IMR-90 (cell line): ENCODE measurements around the gene PDZRN3. TPM values are rescaled to one million over a fixed set of nuclear protein-coding genes. Genes with fewer than 3 reads are reported as not detected.
A peak's percentile ranks its signal among the peaks of the same experiment; 100 is the strongest.

Experiments used
- ATAC-seq: fragments of 200-7000 bp; cut with Tn5 transposase; 2 replicates; pipeline ENCODE4 v1.9.1; 2020; ENCODE audit warnings: low read depth, mild to moderate bottlenecking, moderate library complexity
- BruUV-seq: library from RNA; stranded (reverse); fragments of 400-500 nt; replicated peaks from 2 replicates; lab custom pipeline; 2021; lab: Mats Ljungman, UMichigan
- CTCF ChIA-PET: fragments of 300-600 bp; formaldehyde crosslinking; extraction: SDS; loops from one replicate; lab custom pipeline; 2021; ENCODE audit warnings: antibody characterized with exemption; lab: Yijun Ruan, JAX
- POLR2A ChIA-PET: fragments of 300-600 bp; sonication (Branson Sonifier 250); formaldehyde crosslinking; loops from one replicate; lab custom pipeline; 2022; ENCODE audit warnings: antibody characterized with exemption; ENCODE audit not compliant: unreplicated experiment; lab: Charles Lee
- DNase-seq: peaks from one replicate; pipeline ENCODE4 v3.0.0; 2013
- H2AFZ ChIP-seq: replicated peaks from 2 replicates; pipeline ENCODE3; 2013; ENCODE audit warnings: low read length, mild to moderate bottlenecking; ENCODE audit not compliant: poor library complexity
- H2AK5ac ChIP-seq: 2 replicates; pipeline ENCODE4 v1.6.1; 2013; ENCODE audit warnings: low read depth, low read length, inconsistent platforms
- H2AK9ac ChIP-seq: replicated peaks from 2 replicates; pipeline ENCODE3; 2013; ENCODE audit warnings: mild to moderate bottlenecking, low read depth, low read length, moderate library complexity; ENCODE audit not compliant: poor library complexity
- H2BK120ac ChIP-seq: 2 replicates; pipeline ENCODE4 v1.6.1; 2013; ENCODE audit warnings: low read depth, low read length, inconsistent platforms
- H2BK15ac ChIP-seq: 3 replicates; pipeline ENCODE4 v1.6.1; 2013; ENCODE audit warnings: low read depth, low read length, inconsistent platforms
- H2BK20ac ChIP-seq: 2 replicates; pipeline ENCODE4 v1.6.1; 2013; ENCODE audit warnings: low read depth, mild to moderate bottlenecking, inconsistent platforms, low read length, moderate library complexity
- H2BK5ac ChIP-seq: 2 replicates; pipeline ENCODE4 v1.6.1; 2013; ENCODE audit warnings: mild to moderate bottlenecking, low read depth, low read length, inconsistent platforms; ENCODE audit not compliant: poor library complexity, severe bottlenecking
- H3K14ac ChIP-seq: replicated peaks from 2 replicates; pipeline ENCODE4 v1.6.1; 2013; ENCODE audit warnings: low read depth, low read length, inconsistent platforms
- H3K18ac ChIP-seq: 2 replicates; pipeline ENCODE4 v1.6.1; 2013; ENCODE audit warnings: low read depth, low read length, control low read depth
- H3K23ac ChIP-seq: 2 replicates; pipeline ENCODE4 v1.6.1; 2013; ENCODE audit warnings: low read depth, low read length, inconsistent platforms
- H3K27ac ChIP-seq: 2 replicates; pipeline ENCODE4 v1.5.1; 2013; ENCODE audit warnings: mild to moderate bottlenecking, control low read depth, low read length; ENCODE audit not compliant: insufficient read depth
- H3K27me3 ChIP-seq: 2 replicates; pipeline ENCODE4 v1.6.1; 2013; ENCODE audit warnings: low read length; ENCODE audit not compliant: control insufficient read depth, insufficient read depth
- H3K36me3 ChIP-seq: 2 replicates; pipeline ENCODE4 v1.6.1; 2013; ENCODE audit warnings: low read length, mixed read lengths; ENCODE audit not compliant: control insufficient read depth, insufficient read depth
- H3K4ac ChIP-seq: 2 replicates; pipeline ENCODE4 v1.6.1; 2013; ENCODE audit warnings: low read depth, low read length, inconsistent platforms
- H3K4me1 ChIP-seq: 2 replicates; pipeline ENCODE4 v1.6.1; 2013; ENCODE audit warnings: low read length, mixed read lengths; ENCODE audit not compliant: control insufficient read depth, insufficient read depth
- H3K4me2 ChIP-seq: 2 replicates; pipeline ENCODE4 v1.6.1; 2013; ENCODE audit warnings: low read depth, mild to moderate bottlenecking, control low read depth, low read length, moderate library complexity
- H3K4me3 ChIP-seq: 2 replicates; pipeline ENCODE4 v1.5.1; 2013; ENCODE audit warnings: low read depth, mild to moderate bottlenecking, control low read depth, low read length, moderate library complexity; ENCODE audit not compliant: insufficient read depth
- H3K56ac ChIP-seq: 2 replicates; pipeline ENCODE4 v1.6.1; 2013; ENCODE audit warnings: low read length, inconsistent platforms; ENCODE audit not compliant: insufficient read depth; ENCODE audit errors: extremely low read depth
- H3K79me1 ChIP-seq, 2 experiments: 2 replicates each; pipeline ENCODE4 v1.6.1; 2013; ENCODE audit warnings: low read length in 2 of 2, inconsistent platforms in 1 of 2, low read depth in 1 of 2
- H3K9ac ChIP-seq: 2 replicates; pipeline ENCODE4 v1.6.1; 2013; ENCODE audit warnings: low read depth, low read length, control low read depth
- H3K9me1 ChIP-seq: 2 replicates; pipeline ENCODE4 v1.6.1; 2013; ENCODE audit warnings: low read length, inconsistent platforms; ENCODE audit not compliant: insufficient read depth
- H3K9me3 ChIP-seq: 2 replicates; pipeline ENCODE4 v1.6.1; 2013; ENCODE audit warnings: low read length; ENCODE audit not compliant: control insufficient read depth, insufficient read depth
- H4K20me1 ChIP-seq: 2 replicates; pipeline ENCODE4 v1.6.1; 2013; ENCODE audit warnings: low read length, inconsistent platforms; ENCODE audit not compliant: insufficient read depth
- H4K5ac ChIP-seq: 2 replicates; pipeline ENCODE4 v1.6.1; 2013; ENCODE audit warnings: mild to moderate bottlenecking, low read depth, low read length, control low read depth
- H4K8ac ChIP-seq, 2 experiments: 2 replicates each; pipeline ENCODE4 v1.6.1; 2013; ENCODE audit warnings: low read depth in 2 of 2, low read length in 2 of 2, control low read depth in 1 of 2, inconsistent platforms in 1 of 2
- H4K91ac ChIP-seq: 2 replicates; pipeline ENCODE4 v1.6.1; 2013; ENCODE audit warnings: low read depth, low read length, inconsistent platforms; ENCODE audit not compliant: insufficient read depth
- CHD1 ChIP-seq: IDR thresholded peaks from 2 replicates; pipeline ENCODE4 v1.6.1; 2012; ENCODE audit warnings: low read depth, low read length, improper control_type of control experiment
- CTCF ChIP-seq: conservative IDR thresholded peaks from 2 replicates; pipeline ENCODE4 v1.5.1; 2012; ENCODE audit warnings: mild to moderate bottlenecking, low read depth, low read length, improper control_type of control experiment
- RAD21 ChIP-seq: IDR thresholded peaks from 2 replicates; pipeline ENCODE4 v1.6.1; 2012; ENCODE audit warnings: low read length, improper control_type of control experiment
- RCOR1 ChIP-seq: IDR thresholded peaks from 2 replicates; pipeline ENCODE4 v1.6.1; 2012; ENCODE audit warnings: mild to moderate bottlenecking, low read length, improper control_type of control experiment; ENCODE audit not compliant: insufficient replicate concordance
- SMC3 ChIP-seq: fragments of 150-350 bp; IDR thresholded peaks from 2 replicates; pipeline ENCODE4 v1.6.1; 2016; ENCODE audit warnings: low read depth, mild to moderate bottlenecking, antibody characterized with exemption, low read length, moderate library complexity
- WGBS, 2 experiments: methylation state at CpG; one replicate each; pipeline versions ENCODE4 v1.1.5 to v1.1.7; 2013; ENCODE audit warnings: missing lambda C conversion rate in 2 of 2; ENCODE audit not compliant: insufficient read length in 1 of 2; ENCODE audit errors: extremely low coverage in 2 of 2; 5-methylcytosine and 5-hydroxymethylcytosine counted together
- dilution Hi-C: fragments of 300-500 bp; cut with HindIII; formaldehyde crosslinking; loops from one replicate; pipeline ENCODE4 v1.14.3; 2018; ENCODE audit warnings: low sequenced_read_pairs; ENCODE audit not compliant: unreplicated experiment
- in situ Hi-C: fragments of 300-500 bp; cut with MboI; formaldehyde crosslinking; loops from 3 replicates; pipeline ENCODE4 v1.14.3; 2019; ENCODE audit warnings: low sequenced_read_pairs, inconsistent platforms, mixed read lengths
- intact Hi-C: fragments of 100-400 bp; cut with micrococcal nuclease; formaldehyde crosslinking; loops from 2 replicates; pipeline ENCODE4 v1.10.0; 2022
- polyA plus RNA-seq, 3 experiments: library from polyadenylated mRNA; depleted of rRNA; stranded (reverse); fragments of >200 nt; gene quantifications; 2 replicates each; pipeline ENCODE4 v1.2.3, GENCODE V29; 2012; ENCODE audit warnings: low replicate concordance in 1 of 3
- total RNA-seq: library from RNA; depleted of rRNA; stranded (reverse); fragments of >200 nt; gene quantifications from 2 replicates; pipeline ENCODE4 v1.2.3, GENCODE V29; 2012

The PDZRN3 gene
- total and polyA plus RNA-seq, 2 of the 4 experiments (the other 2 are of a cell fraction) = 9.4 to 17.0 TPM

- no peak for TF ChIP-seq SMC3
Observed at GRCh38 chr3:73509066-73509465, 115.7 kb downstream of the PDZRN3 start (continued).

GRCh38 chr3:73508330-73508954 lies 116.3 kb downstream of the PDZRN3 start:
- H4K5ac ChIP-seq = peak overlapping the region; percentile 30; the same call in 1 of the 2 replicates
- no peak overlapping the region for H3K9ac ChIP-seq
- H3K27me3 ChIP-seq = no peaks in the 10 kb centered on the region
- H3K4me2 ChIP-seq = no peak overlapping the region
- H2AFZ ChIP-seq = no peak overlapping the region
- ATAC-seq (peak; percentile 41), DNase-seq (peak; percentile 81)
- peaks cover 12% of the 10 kb centered on the region for H3K9me1 ChIP-seq
- peaks cover 37% of the 10 kb centered on the region for H3K4me1 ChIP-seq
- no peak overlapping the region; the same call in 1 of the 2 replicates for H4K91ac ChIP-seq
- H3K79me1 ChIP-seq = peaks cover 9 to 29% of the 10 kb centered on the region in 2 experiments
- 33% methylated on average over 1 of the region's 6 CpGs; no CpG with 5 or more reads in 1 of the 2 experiments for WGBS, 2 experiments
- H3K56ac ChIP-seq = no peak overlapping the region
- dilution Hi-C loops (loop anchor here (25.0 kb wide), 1 partner anchor 104 kb away; the partner anchor contains the start of gene PDZRN3), intact Hi-C loops (loop anchor here (1.0 to 5.0 kb wide), 5 partner anchors 117 to 359 kb away; no protein-coding TSS in a partner anchor), in situ Hi-C loops (loop anchor here (10.0 to 25.0 kb wide), 2 partner anchors 104 to 336 kb away; partner anchors contain the start of gene PDZRN3)
- no peak overlapping the region for H3K23ac ChIP-seq
- H3K14ac ChIP-seq = no peak overlapping the region
- POLR2A ChIA-PET = interaction anchor here (0.6 kb wide), 1 partner anchor 103 kb away, joined by 4 read pairs; no protein-coding TSS in a partner anchor
- H3K4me3 ChIP-seq = no peak overlapping the region
- no peak overlapping the region for H2BK15ac ChIP-seq
- no TSS peak for BruUV-seq
- peak overlapping the region; percentile 17; the same call in 1 of the 2 replicates for H2BK120ac ChIP-seq
- no peaks in the 10 kb centered on the region for H3K9me3 ChIP-seq
- no peak overlapping the region for H2AK9ac ChIP-seq
- no peak overlapping the region; the same call in 1 of the 2 replicates for H2BK20ac ChIP-seq
- H2BK5ac ChIP-seq = no peak overlapping the region
- no peak overlapping the region for H3K4ac ChIP-seq
- H3K18ac ChIP-seq = no peak overlapping the region
- peak overlapping the region; percentile 45; the same call in 1 of the 2 replicates for H3K27ac ChIP-seq
- CTCF ChIA-PET = interaction anchor here (0.6 to 2.3 kb wide), 16 partner anchors 39 to 341 kb away, joined by 3 to 12 read pairs (median 4); no protein-coding TSS in a partner anchor
- TF ChIP-seq RCOR1 (no peak), CTCF (peak; percentile 73), CHD1 (no peak), SMC3 (peak; percentile 81), RAD21 (peak; percentile 83)
- H2AK5ac ChIP-seq = no peak overlapping the region
- H4K8ac ChIP-seq = no peak overlapping the region
- no peaks in the 10 kb centered on the region for H4K20me1 ChIP-seq
- H3K36me3 ChIP-seq = no peaks in the 10 kb centered on the region
